DMS153 treated with DMSO at 0.1 percent for 48 hours (cell line): ENCODE measurements around the gene DYTN.

Experiments
- DNase-seq: peaks from one replicate; lab custom pipeline; 2025; ENCODE audit not compliant: unreplicated experiment; lab: John Stamatoyannopoulos, UW

The DYTN gene

GRCh38 chr2:206700156-206700555, 18.0 kb downstream of the DYTN start:
- DNase-seq = no peak

- DNase-seq = no peak
These were observed 19.4 kb downstream of the DYTN start for GRCh38 chr2:206698811-206699210.

GRCh38 chr2:206696910-206697309, 21.3 kb downstream of the DYTN start:
- DNase-seq = no peak

GRCh38 chr2:206693399-206694137, 24.6 kb downstream of the DYTN start:
- peak; percentile 45 for DNase-seq

- DNase-seq = no peak
These were observed 25.2 kb downstream of the DYTN start for GRCh38 chr2:206692971-206693370.

GRCh38 chr2:206688990-206689389, 29.2 kb downstream of the DYTN start:
- no peak for DNase-seq

- no peak for DNase-seq
These were observed 29.7 kb downstream of the DYTN start for GRCh38 chr2:206688453-206688852.

GRCh38 chr2:206683546-206683945, 34.6 kb downstream of the DYTN start:
- DNase-seq = no peak

- no peak for DNase-seq
These were observed 47.5 kb downstream of the DYTN start for GRCh38 chr2:206670531-206671319.

- DNase-seq = no peak
These were observed 52.9 kb downstream of the DYTN start for GRCh38 chr2:206665251-206665650.

- no peak for DNase-seq
These were observed 61.1 kb downstream of the DYTN start for GRCh38 chr2:206657087-206657486.

- DNase-seq = no peak
These were observed 70.2 kb downstream of the DYTN start for GRCh38 chr2:206647985-206648384.

GRCh38 chr2:206642075-206643025, 75.8 kb downstream of the DYTN start, which contains the start of gene FAM237A:
TSS of gene FAM237A (plus strand) at chr2:206642487. CDS start at chr2:206644237, 1,750 bp downstream.
- peak; percentile 26 for DNase-seq

GRCh38 chr2:206641226-206641625, 77.0 kb downstream of the DYTN start:
- DNase-seq = no peak

- DNase-seq = no peak
These were observed 78.6 kb downstream of the DYTN start for GRCh38 chr2:206639636-206640035.

- no peak for DNase-seq
These were observed 83.2 kb downstream of the DYTN start for GRCh38 chr2:206635015-206635414.

- no peak for DNase-seq
These were observed 86.9 kb downstream of the DYTN start for GRCh38 chr2:206631340-206631739.

GRCh38 chr2:206627632-206628031, 90.6 kb downstream of the DYTN start:
- no peak for DNase-seq

- no peak for DNase-seq
These were observed 92.1 kb downstream of the DYTN start for GRCh38 chr2:206626108-206626507.

GRCh38 chr2:206619011-206619410, 99.2 kb downstream of the DYTN start:
- DNase-seq = no peak

- DNase-seq = no peak
These were observed 102.0 kb downstream of the DYTN start for GRCh38 chr2:206616151-206616550.
